ENCODE data around the gene ARRB2.

ARRB2 gene

GRCh38 chr17:4744999-4745969, 34.9 kb downstream of the ARRB2 start:
- DNase-seq (ENCODE audit: extremely low spot score, insufficient read length, low read depth) (no peak), FAIRE-seq (no peak)

DNA sequence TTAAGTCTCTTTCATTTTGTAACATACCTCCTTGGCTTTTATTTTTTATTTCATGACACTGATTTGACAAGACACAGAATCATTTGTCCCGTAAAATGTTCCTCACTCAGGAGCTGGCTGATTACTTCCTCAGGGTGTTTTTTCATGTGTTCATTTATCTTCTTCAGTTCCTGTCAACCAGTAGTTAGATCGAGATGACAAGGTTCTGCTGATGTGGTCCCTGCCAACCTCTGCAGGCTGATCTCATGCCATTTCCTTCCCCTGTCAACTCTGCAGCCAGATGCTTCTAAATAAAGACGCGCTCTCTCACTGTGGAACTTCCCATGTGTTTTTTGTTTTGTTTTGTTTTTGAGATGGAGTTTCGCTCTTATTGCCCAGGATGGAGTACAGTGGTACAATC, 37.4 kb downstream of the ARRB2 start:
- FAIRE-seq (peak; percentile 41), DNase-seq (ENCODE audit: extremely low spot score, insufficient read length, low read depth) (no peak)

GRCh38 chr17:4748686-4749085, 38.3 kb downstream of the ARRB2 start:
- DNase-seq (ENCODE audit: extremely low spot score, insufficient read length, low read depth) = no peak
- no peak for FAIRE-seq

- no peak for DNase-seq (ENCODE audit: extremely low spot score, insufficient read length, low read depth)
- FAIRE-seq = no peak
Observed at GRCh38 chr17:4750606-4751005, 40.2 kb downstream of the ARRB2 start.

- DNase-seq (ENCODE audit: extremely low spot score, insufficient read length, low read depth) = no peak
- no peak for FAIRE-seq
Observed at GRCh38 chr17:4751932-4752331, 41.5 kb downstream of the ARRB2 start.

DNA sequence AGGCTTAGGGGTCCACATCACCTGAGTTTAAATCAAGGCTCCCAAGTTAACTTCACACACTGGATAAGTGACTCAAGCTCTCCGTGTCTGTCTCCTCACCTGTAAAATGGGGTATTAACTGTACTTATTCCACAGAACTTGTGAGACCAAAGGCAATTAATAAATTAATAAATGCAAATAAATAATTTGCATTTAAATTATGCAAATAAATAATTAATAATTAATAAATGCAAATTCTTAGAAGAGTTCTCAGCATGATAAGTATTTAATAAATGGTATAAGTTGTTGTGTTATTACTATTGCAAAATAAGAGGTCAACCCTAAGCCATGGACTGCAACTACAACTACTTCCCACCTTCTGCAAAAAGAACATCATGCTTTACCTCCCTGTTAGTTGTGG, 43.0 kb downstream of the ARRB2 start:
- FAIRE-seq (no peak), DNase-seq (ENCODE audit: extremely low spot score, insufficient read length, low read depth) (no peak)

GRCh38 chr17:4759776-4760236, 49.4 kb downstream of the ARRB2 start:
- FAIRE-seq = no peak
- no peak for DNase-seq (ENCODE audit: extremely low spot score, insufficient read length, low read depth)

DNA sequence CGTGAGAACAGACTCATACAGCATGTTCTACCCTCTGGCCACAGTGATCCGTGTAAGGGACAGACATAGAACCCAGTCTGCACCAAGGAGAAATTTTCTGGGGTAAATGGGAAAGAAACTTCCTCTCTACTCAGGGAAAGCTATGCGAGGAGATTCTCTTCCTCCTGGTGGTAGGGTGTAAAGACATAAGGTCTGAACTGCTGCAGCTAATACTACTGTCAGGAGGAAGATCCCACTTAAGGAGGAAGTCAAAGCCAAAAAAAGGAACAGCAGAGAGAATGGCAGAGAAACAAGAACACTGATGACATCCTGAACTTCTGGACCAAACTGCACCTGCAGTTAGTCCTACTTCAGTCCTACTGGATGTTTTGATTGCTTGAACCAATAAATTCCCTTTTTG, 54.2 kb downstream of the ARRB2 start:
- FAIRE-seq (no peak), DNase-seq (ENCODE audit: extremely low spot score, insufficient read length, low read depth) (no peak)

- FAIRE-seq (no peak), DNase-seq (ENCODE audit: extremely low spot score, insufficient read length, low read depth) (no peak)
Observed at GRCh38 chr17:4766201-4766600, 55.8 kb downstream of the ARRB2 start.

- FAIRE-seq = no peak
- DNase-seq (ENCODE audit: extremely low spot score, insufficient read length, low read depth) = no peak
Observed at GRCh38 chr17:4766723-4767122, 56.3 kb downstream of the ARRB2 start.

- FAIRE-seq (no peak), DNase-seq (ENCODE audit: extremely low spot score, insufficient read length, low read depth) (no peak)
Observed at GRCh38 chr17:4768298-4768697, 57.9 kb downstream of the ARRB2 start.

DNA sequence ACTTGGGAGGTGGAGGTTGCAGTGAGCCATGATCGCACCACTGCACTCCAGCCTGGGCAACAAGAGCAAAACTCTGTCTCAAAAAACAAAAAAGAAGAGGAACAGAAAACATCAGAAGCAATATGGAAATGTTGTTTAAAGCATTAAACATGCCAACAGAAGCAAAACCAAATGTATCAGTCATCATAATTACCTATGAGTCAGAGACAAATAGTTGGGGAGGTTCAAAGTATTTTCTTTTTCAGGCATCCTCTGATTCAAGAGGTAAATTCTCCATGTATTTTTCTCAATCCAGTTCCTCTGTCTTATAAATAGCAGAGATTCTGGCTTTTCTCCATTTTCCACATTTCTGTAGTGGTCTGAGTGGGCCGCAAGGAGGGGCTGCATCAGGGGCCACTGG, 59.2 kb downstream of the ARRB2 start:
- DNase-seq (ENCODE audit: extremely low spot score, insufficient read length, low read depth) = no peak
- FAIRE-seq = no peak

Measured in GM18507 (cell line).